GM21360 (cell line): ENCODE data around the gene TOMM70.
"Not testable (repeated sequence)": the region's sequence is repeated elsewhere in the genome, so short reads cannot be mapped to it uniquely, and the experiment has no call there.

Experiments used
- ATAC-seq: cut with Tn5 transposase; IDR thresholded peaks from one replicate; pipeline ENCODE4 v1.9.1; 2021; ENCODE audit warnings: mild to moderate bottlenecking, moderate library complexity; ENCODE audit not compliant: unreplicated experiment

Gene TOMM70

GRCh38 chr3:100329800-100330489 lies 70.9 kb downstream of the TOMM70 start:
- no peak for ATAC-seq

GRCh38 chr3:100327377-100327776 lies 73.5 kb downstream of the TOMM70 start:
- not testable (repeated sequence) for ATAC-seq

DNA sequence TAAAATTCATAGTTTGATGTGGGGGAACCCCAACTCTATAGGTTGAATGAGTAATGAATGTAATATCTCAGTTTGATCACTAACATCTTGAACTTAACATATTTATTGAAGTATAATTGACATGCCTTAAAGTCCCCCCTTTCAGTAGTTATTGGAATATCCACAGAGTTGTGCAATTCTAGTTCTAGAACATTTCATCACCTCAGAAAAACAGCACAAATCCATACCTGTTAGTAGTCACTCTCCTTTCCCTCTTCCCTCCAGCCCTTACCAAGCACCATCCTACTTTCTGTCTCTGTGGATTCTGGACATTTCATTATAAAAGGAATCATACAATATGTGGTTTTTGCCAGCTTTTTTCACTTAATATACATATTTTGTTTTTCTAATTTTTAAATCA lies 75.1 kb downstream of the TOMM70 start:
- no peak for ATAC-seq

- no peak for ATAC-seq
Measured at GRCh38 chr3:100324044-100324443, 76.8 kb downstream of the TOMM70 start.

- no peak for ATAC-seq
Measured at GRCh38 chr3:100319951-100320350, 80.9 kb downstream of the TOMM70 start.

DNA sequence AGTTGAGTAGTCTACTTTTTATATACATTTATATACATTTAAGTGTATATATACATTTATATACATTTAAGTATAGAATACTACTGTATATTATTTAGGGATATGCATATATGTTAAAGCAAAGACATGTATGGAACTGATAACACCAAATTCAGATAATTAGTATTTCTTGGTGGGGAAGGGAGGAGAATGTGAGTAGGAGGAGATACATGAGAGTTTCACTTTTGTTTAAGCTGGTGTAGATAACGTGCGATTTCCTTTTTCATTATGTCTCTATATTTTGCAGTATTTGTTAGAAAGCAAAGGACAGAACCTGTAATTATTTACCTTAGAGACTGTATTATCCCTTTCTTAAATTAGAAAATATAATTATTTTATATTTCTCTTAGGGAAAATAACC lies 83.0 kb downstream of the TOMM70 start:
- ATAC-seq, result peak; percentile 61

GRCh38 chr3:100316641-100317069 lies 84.2 kb downstream of the TOMM70 start:
- peak; percentile 66 for ATAC-seq
